Gastrocnemius medialis (tissue), 4 donors: Measurements from ENCODE around the gene SLC25A12. TPM values are rescaled to one million over a fixed set of nuclear protein-coding genes. Genes with fewer than 3 reads are reported as not detected.

Experiments used
- ATAC-seq, 2 donors: fragments of 150-250 bp; one replicate each; pipeline ENCODE4 v1.9.1; 2016
- DNase-seq, 2 donors: peaks; one replicate each; pipeline ENCODE4 v3.0.0-alpha.2; 2019
- H3K27ac ChIP-seq, 4 donors: fragments of 200-600 bp; sonication (generic); 1 replicate in 1 of 4; 2 replicates in 3 of 4; pipeline ENCODE4 v1.5.1; 2016 to 2018; ENCODE audit warnings: mild to moderate bottlenecking in 2 of 4, moderate library complexity in 1 of 4
- H3K27me3 ChIP-seq, 3 donors: fragments of 200-600 bp; sonication (generic) in 2 of 3; 1 replicate in 1 of 3; 2 replicates in 2 of 3; pipeline versions ENCODE4 v1.5.1 to v1.6.0; 2016 to 2019; ENCODE audit warnings: mild to moderate bottlenecking in 1 of 3, moderate library complexity in 1 of 3
- H3K36me3 ChIP-seq, 2 donors: fragments of 200-600 bp; sonication (generic) in 1 of 2; one replicate each; pipeline ENCODE4 v1.5.1; 2017 to 2018
- H3K4me1 ChIP-seq, 2 donors: fragments of 200-600 bp; sonication (generic) in 1 of 2; one replicate each; pipeline ENCODE4 v1.5.1; 2016 to 2017; ENCODE audit warnings: mild to moderate bottlenecking in 2 of 2
- H3K4me3 ChIP-seq, 4 donors: fragments of 200-600 bp; sonication (generic) in 3 of 4; 1 replicate in 1 of 4; 2 replicates in 3 of 4; pipeline ENCODE4 v1.5.1; 2016 to 2019; ENCODE audit warnings: mild to moderate bottlenecking in 2 of 4
- H3K9me3 ChIP-seq, 3 donors: fragments of 200-600 bp; sonication (generic) in 2 of 3; 1 replicate in 1 of 3; 2 replicates in 2 of 3; pipeline ENCODE4 v1.5.1; 2016 to 2019
- POLR2A ChIP-seq, 2 donors: fragments of 450-650 bp; IDR thresholded peaks; one replicate each; pipeline ENCODE4 v1.6.1; 2017; ENCODE audit warnings: antibody characterized with exemption in 2 of 2, mild to moderate bottlenecking in 2 of 2, moderate library complexity in 2 of 2
- in situ Hi-C, 4 donors: fragments of 200-750 bp; cut with MboI; loops; one replicate each; pipeline versions ENCODE4 v1.15.0 to v1.8.0; 2017; ENCODE audit warnings: low sequenced_read_pairs in 4 of 4
- intact Hi-C: fragments of 100-400 bp; cut with DNase I; formaldehyde crosslinking; loops from one replicate; pipeline ENCODE4 v1.15.1; 2023; ENCODE audit warnings: low total_unique reads
- total RNA-seq, 4 donors: library from RNA; depleted of rRNA; stranded (reverse); fragments of >200 nt; gene quantifications; one replicate each; pipeline versions ENCODE4 v1.1.0 to v1.2.3, GENCODE V29; 2016
- TF ChIP-seq, protein P1 (sequence below), 5 experiments: fragments of 450-650 bp in 3 of 5; fragments of 200-600 bp in 2 of 5; sonication (generic) in 2 of 5; IDR thresholded peaks in 4 of 5; conservative IDR thresholded peaks in 1 of 5; 1 replicate in 4 of 5; 2 replicates in 1 of 5; pipeline ENCODE4 v1.5.1; 2016 to 2019; ENCODE audit warnings: antibody characterized with exemption in 5 of 5, mild to moderate bottlenecking in 3 of 5, moderate library complexity in 3 of 5

The SLC25A12 gene
- total RNA-seq, 4 donors from 2014 or later = 54.2 to 91.3 (median 79.0) TPM

DNA sequence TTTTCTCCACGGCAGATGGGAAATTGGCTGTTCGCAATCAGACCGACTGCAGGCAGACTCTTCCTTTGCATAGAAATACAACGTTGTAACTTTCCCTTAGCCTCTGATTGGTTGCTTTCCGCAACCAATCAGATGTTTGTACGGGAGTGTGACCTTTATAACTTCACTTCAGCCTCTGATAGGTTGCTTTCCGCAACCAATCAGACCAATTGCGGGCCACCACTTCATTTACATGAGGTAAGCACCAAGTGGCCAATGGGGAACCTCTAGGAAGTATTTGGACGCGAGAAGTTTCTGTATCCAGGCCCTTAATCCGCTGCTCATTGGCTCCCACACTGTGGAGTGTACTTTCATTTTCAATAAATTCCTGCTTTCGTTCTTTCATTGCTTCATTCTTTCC lies 19.1 kb downstream of the SLC25A12 start:
- Histone ChIP-seq H3K4me1 (peaks cover 19 to 37% of the 10 kb centered on the region in 2 donors), H3K27ac (peak overlapping the region in 2 of 4 donors; percentile 85 to 90), H3K36me3 (no peaks in the 10 kb centered on the region), H3K4me3 (no peak overlapping the region), H3K27me3 (no peaks in the 10 kb centered on the region), H3K9me3 (no peaks in the 10 kb centered on the region)
- DNase-seq (no peak), ATAC-seq (no peak)
- no peak for TF ChIP-seq POLR2A (IDR thresholded peaks at IDR 0.05)
- TF ChIP-seq, protein P1, sequence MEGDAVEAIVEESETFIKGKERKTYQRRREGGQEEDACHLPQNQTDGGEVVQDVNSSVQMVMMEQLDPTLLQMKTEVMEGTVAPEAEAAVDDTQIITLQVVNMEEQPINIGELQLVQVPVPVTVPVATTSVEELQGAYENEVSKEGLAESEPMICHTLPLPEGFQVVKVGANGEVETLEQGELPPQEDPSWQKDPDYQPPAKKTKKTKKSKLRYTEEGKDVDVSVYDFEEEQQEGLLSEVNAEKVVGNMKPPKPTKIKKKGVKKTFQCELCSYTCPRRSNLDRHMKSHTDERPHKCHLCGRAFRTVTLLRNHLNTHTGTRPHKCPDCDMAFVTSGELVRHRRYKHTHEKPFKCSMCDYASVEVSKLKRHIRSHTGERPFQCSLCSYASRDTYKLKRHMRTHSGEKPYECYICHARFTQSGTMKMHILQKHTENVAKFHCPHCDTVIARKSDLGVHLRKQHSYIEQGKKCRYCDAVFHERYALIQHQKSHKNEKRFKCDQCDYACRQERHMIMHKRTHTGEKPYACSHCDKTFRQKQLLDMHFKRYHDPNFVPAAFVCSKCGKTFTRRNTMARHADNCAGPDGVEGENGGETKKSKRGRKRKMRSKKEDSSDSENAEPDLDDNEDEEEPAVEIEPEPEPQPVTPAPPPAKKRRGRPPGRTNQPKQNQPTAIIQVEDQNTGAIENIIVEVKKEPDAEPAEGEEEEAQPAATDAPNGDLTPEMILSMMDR (IDR thresholded peaks at IDR 0.05 in 4 of 5, conservative IDR thresholded peaks at IDR 0.05 in 1 of 5) = no peak
- in situ Hi-C loops (no loop called here), intact Hi-C loops (no loop called here)

GRCh38 chr2:171874517-171874916 lies 19.5 kb downstream of the SLC25A12 start:
- no peak overlapping the region for H3K27ac ChIP-seq
- H3K9me3 ChIP-seq = no peaks in the 10 kb centered on the region
- in situ Hi-C loops (no loop called here), intact Hi-C loops (no loop called here)
- DNase-seq = no peak
- peaks cover 14 to 37% of the 10 kb centered on the region in 2 donors for H3K4me1 ChIP-seq
- TF ChIP-seq, protein P1 (IDR thresholded peaks at IDR 0.05 in 4 of 5, conservative IDR thresholded peaks at IDR 0.05 in 1 of 5) = no peak
- TF ChIP-seq POLR2A (IDR thresholded peaks at IDR 0.05) = no peak
- no peak for ATAC-seq
- H3K27me3 ChIP-seq = no peaks in the 10 kb centered on the region
- no peaks in the 10 kb centered on the region for H3K36me3 ChIP-seq
- H3K4me3 ChIP-seq = no peak overlapping the region

- TF ChIP-seq POLR2A (IDR thresholded peaks at IDR 0.05) = no peak
- TF ChIP-seq, protein P1 (IDR thresholded peaks at IDR 0.05 in 4 of 5, conservative IDR thresholded peaks at IDR 0.05 in 1 of 5) = no peak
- in situ Hi-C loops (no loop called here), intact Hi-C loops (no loop called here)
- H3K9me3 ChIP-seq = no peaks in the 10 kb centered on the region
- H3K36me3 ChIP-seq = no peaks in the 10 kb centered on the region
- ATAC-seq (peak; percentile 75 to 96), DNase-seq (peak in 1 of 2 donors; percentile 45)
- no peak overlapping the region for H3K4me3 ChIP-seq
- peaks cover 37 to 50% of the 10 kb centered on the region in 2 donors for H3K4me1 ChIP-seq
- peak overlapping the region; percentile 63 to 70 (median 67) for H3K27ac ChIP-seq
- no peaks in the 10 kb centered on the region for H3K27me3 ChIP-seq
These were observed 29.6 kb downstream of the SLC25A12 start for GRCh38 chr2:171864357-171864985.

DNA sequence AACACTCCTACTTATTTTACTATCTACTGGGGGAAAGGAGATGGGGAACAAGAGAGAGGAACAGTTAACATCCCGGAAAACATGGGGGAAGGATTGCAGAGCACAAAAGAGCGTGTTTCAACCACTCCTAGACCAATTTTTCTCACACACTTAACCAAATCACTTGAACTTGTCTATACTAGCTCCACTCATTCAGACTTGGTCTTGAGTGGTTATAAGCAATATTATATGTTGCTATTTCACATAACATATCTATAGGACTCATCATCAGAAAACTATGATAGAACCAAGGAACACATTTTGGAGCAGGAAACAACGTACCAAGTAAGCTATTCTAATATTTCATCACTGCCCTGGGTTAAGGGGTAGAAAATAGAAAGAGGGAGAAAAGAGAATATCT lies 31.5 kb downstream of the SLC25A12 start:
- in situ Hi-C loops (no loop called here), intact Hi-C loops (no loop called here)
- H3K4me1 ChIP-seq = peaks cover 30 to 50% of the 10 kb centered on the region in 2 donors
- H3K9me3 ChIP-seq = no peaks in the 10 kb centered on the region
- no peaks in the 10 kb centered on the region for H3K27me3 ChIP-seq
- ATAC-seq (no peak), DNase-seq (no peak)
- TF ChIP-seq POLR2A (IDR thresholded peaks at IDR 0.05) = no peak
- TF ChIP-seq, protein P1 (IDR thresholded peaks at IDR 0.05 in 4 of 5, conservative IDR thresholded peaks at IDR 0.05 in 1 of 5) = no peak
- no peak overlapping the region for H3K4me3 ChIP-seq
- no peaks in the 10 kb centered on the region for H3K36me3 ChIP-seq
- H3K27ac ChIP-seq = peak overlapping the region; percentile 1 to 70 (median 8)
